Right lobe of liver (tissue), 4 donors: ENCODE data around the gene EXOC7.

Source experiments
- POLR2A ChIP-seq: fragments of 450-650 bp; IDR thresholded peaks from one replicate; pipeline ENCODE4 v1.6.1; 2017; ENCODE audit warnings: antibody characterized with exemption, mild to moderate bottlenecking
- TF ChIP-seq, protein P1 (sequence below), 4 donors: fragments of 200-600 bp in 3 of 4; fragments of 450-650 bp in 1 of 4; IDR thresholded peaks; one replicate each; pipeline versions ENCODE4 v1.5.1 to v1.8.0; 2016 to 2022; ENCODE audit warnings: antibody characterized with exemption in 4 of 4, mild to moderate bottlenecking in 2 of 4
- donor health status: DM: no; HTN: no; CAD: no.
- donor health status: DM: no; HTN: no; CAD: no.
- donor health status: DM: no; HTN: yes; CAD: no.

DNA sequence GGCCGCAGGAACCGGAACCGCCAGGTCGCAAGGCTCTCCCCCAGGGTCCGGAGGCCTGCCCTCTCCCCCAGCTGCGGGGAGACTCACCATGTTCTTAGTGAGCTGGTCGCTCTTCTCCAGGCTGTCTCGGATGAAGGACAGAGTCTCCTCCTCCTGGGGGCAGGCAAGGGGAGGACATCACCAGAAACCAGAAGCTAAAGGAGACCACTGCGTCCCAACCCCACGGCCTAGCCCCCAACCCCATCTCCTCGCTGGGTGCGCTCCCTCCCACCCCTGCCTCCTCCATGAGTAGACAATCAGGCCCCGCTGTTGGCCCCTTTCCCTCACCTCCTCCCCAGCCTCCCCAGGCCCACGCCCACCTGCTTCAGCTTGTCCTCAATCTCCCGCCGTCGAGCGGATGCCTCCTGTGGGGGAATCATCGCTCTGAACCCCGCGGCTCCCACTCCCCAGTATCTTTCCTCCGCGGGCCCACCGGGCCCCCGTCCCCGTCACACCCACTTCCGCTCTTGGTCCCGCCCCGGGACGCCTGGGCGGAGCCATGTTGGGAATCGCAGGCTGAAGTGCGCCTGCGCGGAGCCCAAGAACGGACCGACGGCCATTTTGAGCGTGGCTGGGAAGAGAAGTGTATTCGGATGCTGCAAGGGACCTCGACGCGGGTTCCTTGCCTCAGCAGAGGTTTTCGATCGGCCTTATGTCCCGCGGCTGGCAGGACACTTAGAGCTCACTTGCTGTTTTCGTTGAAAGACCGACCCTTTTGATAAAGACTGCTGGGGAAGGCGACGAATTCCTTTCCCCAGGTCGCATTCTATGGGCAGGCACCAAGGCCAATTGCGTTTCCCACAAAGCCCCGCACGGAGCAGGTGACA, at the start of gene EXOC7:
- TF ChIP-seq, protein P1, sequence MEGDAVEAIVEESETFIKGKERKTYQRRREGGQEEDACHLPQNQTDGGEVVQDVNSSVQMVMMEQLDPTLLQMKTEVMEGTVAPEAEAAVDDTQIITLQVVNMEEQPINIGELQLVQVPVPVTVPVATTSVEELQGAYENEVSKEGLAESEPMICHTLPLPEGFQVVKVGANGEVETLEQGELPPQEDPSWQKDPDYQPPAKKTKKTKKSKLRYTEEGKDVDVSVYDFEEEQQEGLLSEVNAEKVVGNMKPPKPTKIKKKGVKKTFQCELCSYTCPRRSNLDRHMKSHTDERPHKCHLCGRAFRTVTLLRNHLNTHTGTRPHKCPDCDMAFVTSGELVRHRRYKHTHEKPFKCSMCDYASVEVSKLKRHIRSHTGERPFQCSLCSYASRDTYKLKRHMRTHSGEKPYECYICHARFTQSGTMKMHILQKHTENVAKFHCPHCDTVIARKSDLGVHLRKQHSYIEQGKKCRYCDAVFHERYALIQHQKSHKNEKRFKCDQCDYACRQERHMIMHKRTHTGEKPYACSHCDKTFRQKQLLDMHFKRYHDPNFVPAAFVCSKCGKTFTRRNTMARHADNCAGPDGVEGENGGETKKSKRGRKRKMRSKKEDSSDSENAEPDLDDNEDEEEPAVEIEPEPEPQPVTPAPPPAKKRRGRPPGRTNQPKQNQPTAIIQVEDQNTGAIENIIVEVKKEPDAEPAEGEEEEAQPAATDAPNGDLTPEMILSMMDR (IDR thresholded peaks at IDR 0.05) = no peak
- TF ChIP-seq POLR2A = peak; percentile 45
